ENCODE measurements around the gene PDZD7.

Gene PDZD7
- long read RNA-seq, partial matches to known transcripts, result 4 of 9 reads
- long read RNA-seq, other reads (novel, unspliced or antisense), result 2 of 9 reads

DNA sequence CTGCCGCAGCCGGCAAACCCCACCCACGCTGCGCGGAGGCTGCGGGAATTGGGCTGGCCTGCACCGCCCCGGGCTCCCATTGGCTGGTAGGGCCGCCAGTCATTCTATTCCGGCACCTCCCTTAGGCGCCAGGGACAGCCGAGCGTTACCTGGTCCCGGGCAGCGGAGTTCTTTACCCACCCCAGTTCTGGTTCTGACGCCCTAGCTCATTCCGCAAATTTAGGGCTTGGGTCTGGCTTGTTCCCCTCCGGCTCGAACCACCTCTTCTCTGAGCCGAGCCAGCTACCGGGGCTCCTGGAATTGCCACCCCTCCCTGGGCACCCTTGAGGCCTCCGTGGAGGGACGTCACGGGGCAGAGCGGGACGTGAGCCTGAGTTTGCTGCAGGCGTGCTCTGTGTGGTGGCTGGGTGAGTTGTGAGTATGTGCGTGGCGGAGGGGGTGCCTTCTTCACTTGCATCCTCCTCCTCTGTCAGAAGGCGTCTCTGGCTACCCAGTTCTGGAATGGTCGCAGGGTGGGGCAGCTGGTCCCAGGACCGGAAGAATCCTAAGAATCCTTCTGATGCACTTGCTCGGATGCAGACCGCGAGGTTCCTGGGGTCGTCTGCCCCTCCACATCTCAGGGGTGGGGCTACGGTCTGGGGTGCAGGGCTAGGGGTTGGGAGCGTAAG lies at the start of gene PDZD7, which contains the start of gene SFXN3:
PDZD7 (minus strand) TSS at position 2 of the 668 bp plus-strand sequence. CDS start 910 bp downstream, outside the sequence.
SFXN3 (plus strand) TSS at position 107 of the 668 bp plus-strand sequence. CDS start 3,461 bp downstream, outside the sequence.
- H3K27me3 ChIP-seq (ENCODE audit: insufficient read depth, poor library complexity, severe bottlenecking), result no peaks in the 10 kb centered on the region
- peak within 1 kb of the TSS; percentile 74 for H3K27ac ChIP-seq (replicated peaks)
- TF ChIP-seq GABPA (IDR thresholded peaks at IDR 0.05; ENCODE audit: low read depth) (no peak), POLR2AphosphoS5 (IDR thresholded peaks at IDR 0.05; ENCODE audit: low read depth) (no peak), SPI1 (IDR thresholded peaks at IDR 0.05; ENCODE audit: borderline replicate concordance, low read depth) (no peak)
- TF ChIP-seq, protein P1, sequence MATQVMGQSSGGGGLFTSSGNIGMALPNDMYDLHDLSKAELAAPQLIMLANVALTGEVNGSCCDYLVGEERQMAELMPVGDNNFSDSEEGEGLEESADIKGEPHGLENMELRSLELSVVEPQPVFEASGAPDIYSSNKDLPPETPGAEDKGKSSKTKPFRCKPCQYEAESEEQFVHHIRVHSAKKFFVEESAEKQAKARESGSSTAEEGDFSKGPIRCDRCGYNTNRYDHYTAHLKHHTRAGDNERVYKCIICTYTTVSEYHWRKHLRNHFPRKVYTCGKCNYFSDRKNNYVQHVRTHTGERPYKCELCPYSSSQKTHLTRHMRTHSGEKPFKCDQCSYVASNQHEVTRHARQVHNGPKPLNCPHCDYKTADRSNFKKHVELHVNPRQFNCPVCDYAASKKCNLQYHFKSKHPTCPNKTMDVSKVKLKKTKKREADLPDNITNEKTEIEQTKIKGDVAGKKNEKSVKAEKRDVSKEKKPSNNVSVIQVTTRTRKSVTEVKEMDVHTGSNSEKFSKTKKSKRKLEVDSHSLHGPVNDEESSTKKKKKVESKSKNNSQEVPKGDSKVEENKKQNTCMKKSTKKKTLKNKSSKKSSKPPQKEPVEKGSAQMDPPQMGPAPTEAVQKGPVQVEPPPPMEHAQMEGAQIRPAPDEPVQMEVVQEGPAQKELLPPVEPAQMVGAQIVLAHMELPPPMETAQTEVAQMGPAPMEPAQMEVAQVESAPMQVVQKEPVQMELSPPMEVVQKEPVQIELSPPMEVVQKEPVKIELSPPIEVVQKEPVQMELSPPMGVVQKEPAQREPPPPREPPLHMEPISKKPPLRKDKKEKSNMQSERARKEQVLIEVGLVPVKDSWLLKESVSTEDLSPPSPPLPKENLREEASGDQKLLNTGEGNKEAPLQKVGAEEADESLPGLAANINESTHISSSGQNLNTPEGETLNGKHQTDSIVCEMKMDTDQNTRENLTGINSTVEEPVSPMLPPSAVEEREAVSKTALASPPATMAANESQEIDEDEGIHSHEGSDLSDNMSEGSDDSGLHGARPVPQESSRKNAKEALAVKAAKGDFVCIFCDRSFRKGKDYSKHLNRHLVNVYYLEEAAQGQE (IDR thresholded peaks at IDR 0.05; ENCODE audit: insufficient replicate concordance, low read depth), result no peak
- TF ChIP-seq, protein P2, sequence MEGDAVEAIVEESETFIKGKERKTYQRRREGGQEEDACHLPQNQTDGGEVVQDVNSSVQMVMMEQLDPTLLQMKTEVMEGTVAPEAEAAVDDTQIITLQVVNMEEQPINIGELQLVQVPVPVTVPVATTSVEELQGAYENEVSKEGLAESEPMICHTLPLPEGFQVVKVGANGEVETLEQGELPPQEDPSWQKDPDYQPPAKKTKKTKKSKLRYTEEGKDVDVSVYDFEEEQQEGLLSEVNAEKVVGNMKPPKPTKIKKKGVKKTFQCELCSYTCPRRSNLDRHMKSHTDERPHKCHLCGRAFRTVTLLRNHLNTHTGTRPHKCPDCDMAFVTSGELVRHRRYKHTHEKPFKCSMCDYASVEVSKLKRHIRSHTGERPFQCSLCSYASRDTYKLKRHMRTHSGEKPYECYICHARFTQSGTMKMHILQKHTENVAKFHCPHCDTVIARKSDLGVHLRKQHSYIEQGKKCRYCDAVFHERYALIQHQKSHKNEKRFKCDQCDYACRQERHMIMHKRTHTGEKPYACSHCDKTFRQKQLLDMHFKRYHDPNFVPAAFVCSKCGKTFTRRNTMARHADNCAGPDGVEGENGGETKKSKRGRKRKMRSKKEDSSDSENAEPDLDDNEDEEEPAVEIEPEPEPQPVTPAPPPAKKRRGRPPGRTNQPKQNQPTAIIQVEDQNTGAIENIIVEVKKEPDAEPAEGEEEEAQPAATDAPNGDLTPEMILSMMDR (IDR thresholded peaks at IDR 0.05; ENCODE audit: insufficient read depth, low read length), result no peak

DNA sequence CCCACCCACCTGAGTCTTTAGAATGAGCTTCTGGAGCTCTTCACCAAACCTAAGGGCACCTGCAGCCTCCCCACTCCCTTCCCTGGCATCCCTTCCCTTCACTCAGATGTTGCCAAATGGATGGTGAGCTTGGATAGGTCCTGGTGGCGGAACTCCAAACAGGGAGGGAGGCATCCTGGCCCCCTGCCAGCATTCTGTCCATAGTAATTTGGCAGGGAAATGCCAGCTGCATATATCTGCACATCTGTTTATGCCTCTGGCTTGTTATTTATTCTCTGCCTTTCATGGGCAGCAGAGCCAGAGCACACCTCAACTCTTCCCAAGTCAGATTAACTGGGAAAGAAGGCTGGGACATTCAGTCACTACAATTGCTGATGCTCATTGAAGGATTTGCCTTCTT lies 48.9 kb upstream of the PDZD7 start:
- Histone ChIP-seq H3K27ac (replicated peaks) (no peak overlapping the region), H3K27me3 (ENCODE audit: insufficient read depth, poor library complexity, severe bottlenecking) (peaks cover 7% of the 10 kb centered on the region), H3K4me3 (replicated peaks; ENCODE audit: insufficient read depth, low read length) (no peak overlapping the region)
- no peak for DNase-seq (ENCODE audit: low read depth in 1 of 2, low spot score in 1 of 2)
- TF ChIP-seq GABPA (IDR thresholded peaks at IDR 0.05; ENCODE audit: low read depth) (no peak), POLR2AphosphoS5 (IDR thresholded peaks at IDR 0.05; ENCODE audit: low read depth) (no peak), SPI1 (IDR thresholded peaks at IDR 0.05; ENCODE audit: borderline replicate concordance, low read depth) (no peak)
- TF ChIP-seq, protein P2 (IDR thresholded peaks at IDR 0.05; ENCODE audit: insufficient read depth, low read length), result no peak
- TF ChIP-seq, protein P1 (IDR thresholded peaks at IDR 0.05; ENCODE audit: insufficient replicate concordance, low read depth), result no peak

More for the DNA sequence above, at the start of gene PDZD7, which contains the start of gene SFXN3:
- peak; percentile 82 to 94 for DNase-seq (ENCODE audit: low read depth in 1 of 2, low spot score in 1 of 2)
- peak within 1 kb of the TSS; percentile 74 for H3K4me3 ChIP-seq (replicated peaks; ENCODE audit: insufficient read depth, low read length)

DNA sequence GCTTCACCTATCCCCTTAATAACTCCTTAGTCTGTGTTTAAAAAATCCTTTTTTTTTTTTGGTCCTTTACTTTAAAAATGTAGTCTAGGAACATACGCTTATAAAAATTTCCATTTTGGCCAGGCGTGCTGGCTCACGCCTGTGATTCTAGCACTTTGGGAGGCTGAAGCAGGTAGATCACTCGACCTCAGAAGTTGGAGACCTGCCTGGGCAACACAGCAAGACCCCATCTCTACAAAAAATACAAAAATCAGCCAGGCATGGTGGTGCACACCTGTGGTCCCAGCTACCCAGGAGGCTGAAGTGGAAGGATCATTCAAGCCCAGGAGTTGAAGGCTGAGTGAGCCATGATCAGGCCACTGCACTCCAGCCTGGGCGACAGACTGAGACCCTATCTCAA lies 45.7 kb upstream of the PDZD7 start:
- DNase-seq (ENCODE audit: low read depth in 1 of 2, low spot score in 1 of 2), result no peak
- no peak overlapping the region for H3K27ac ChIP-seq (replicated peaks)
- H3K27me3 ChIP-seq (ENCODE audit: insufficient read depth, poor library complexity, severe bottlenecking), result peaks cover 10% of the 10 kb centered on the region

More for the DNA sequence above, 45.7 kb upstream of the PDZD7 start:
- H3K4me3 ChIP-seq (replicated peaks; ENCODE audit: insufficient read depth, low read length), result no peak overlapping the region
- TF ChIP-seq, protein P1 (IDR thresholded peaks at IDR 0.05; ENCODE audit: insufficient replicate concordance, low read depth), result no peak
- no peak for TF ChIP-seq GABPA (IDR thresholded peaks at IDR 0.05; ENCODE audit: low read depth)
- TF ChIP-seq SPI1 (IDR thresholded peaks at IDR 0.05; ENCODE audit: borderline replicate concordance, low read depth), result no peak
- no peak for TF ChIP-seq POLR2AphosphoS5 (IDR thresholded peaks at IDR 0.05; ENCODE audit: low read depth)
- TF ChIP-seq, protein P2 (IDR thresholded peaks at IDR 0.05; ENCODE audit: insufficient read depth, low read length), result no peak
